Upper lobe of left lung (tissue), 6 donors: ENCODE results near the gene ACVRL1. TPM values are rescaled to one million over a fixed set of nuclear protein-coding genes. Genes with fewer than 3 reads are reported as not detected.

ENCODE experiments used
- ATAC-seq, 2 donors: fragments of 200-7000 bp; cut with Tn5 transposase; one replicate each; pipeline ENCODE4 v1.9.1; 2022; ENCODE audit warnings: mild to moderate bottlenecking in 2 of 2, moderate library complexity in 2 of 2; ENCODE audit not compliant: low FRiP score in 2 of 2
- DNase-seq, 2 donors: peaks; one replicate each; pipeline ENCODE4 v3.0.0-alpha.2; 2019 to 2020
- H3K27ac ChIP-seq, 4 donors: fragments of 200-600 bp; sonication (generic); one replicate each; pipeline ENCODE4 v1.5.1; 2016 to 2019
- H3K27me3 ChIP-seq, 4 donors: fragments of 200-600 bp; sonication (generic); one replicate each; pipeline ENCODE4 v1.5.1; 2017 to 2019
- H3K36me3 ChIP-seq, 4 donors: fragments of 200-600 bp; sonication (generic); one replicate each; pipeline ENCODE4 v1.5.1; 2016 to 2019
- H3K4me1 ChIP-seq, 4 donors: fragments of 200-600 bp; sonication (generic); one replicate each; pipeline ENCODE4 v1.5.1; 2018 to 2019
- H3K4me3 ChIP-seq, 4 donors: fragments of 200-600 bp; sonication (generic); one replicate each; pipeline ENCODE4 v1.5.1; 2017 to 2019; ENCODE audit warnings: mild to moderate bottlenecking in 2 of 4, moderate library complexity in 1 of 4
- H3K9me3 ChIP-seq, 4 donors: fragments of 200-600 bp; sonication (generic); one replicate each; pipeline ENCODE4 v1.5.1; 2018 to 2019
- CTCF ChIP-seq, 6 experiments: fragments of 450-650 bp in 4 of 6; fragments of 200-600 bp in 2 of 6; sonication (generic) in 2 of 6; IDR thresholded peaks; one replicate each; pipeline ENCODE4 v1.5.1; 2016 to 2019; ENCODE audit warnings: antibody characterized with exemption in 6 of 6
- EP300 ChIP-seq, 4 donors: sonication (generic); formaldehyde crosslinking; IDR thresholded peaks; one replicate each; pipeline ENCODE4 v1.5.1; 2017; ENCODE audit warnings: antibody characterized with exemption in 4 of 4, control low read depth in 2 of 4
- POLR2A ChIP-seq, 4 donors: fragments of 450-650 bp; IDR thresholded peaks; one replicate each; pipeline ENCODE4 v1.5.1; 2016 to 2017; ENCODE audit warnings: antibody characterized with exemption in 4 of 4, mild to moderate bottlenecking in 2 of 4
- POLR2AphosphoS5 ChIP-seq, 2 donors: sonication (generic); formaldehyde crosslinking; IDR thresholded peaks; one replicate each; pipeline ENCODE4 v1.5.1; 2017; ENCODE audit warnings: antibody characterized with exemption in 2 of 2
- WGBS, 2 donors: methylation state at CpG; one replicate each; pipeline ENCODE4 v1.1.5; 2017 to 2018; 5-methylcytosine and 5-hydroxymethylcytosine counted together
- total RNA-seq, 6 donors: library from RNA; depleted of rRNA in 4 of 6; stranded (reverse); fragments of >200 nt in 4 of 6; gene quantifications; one replicate each; pipeline versions ENCODE4 v1.1.0 to v1.2.1, GENCODE V29; 2016 to 2021
- donor health status: DM: no; HTN: no; CAD: no; lungs with moderate emphysema.
- donor health status: DM: no; HTN: yes; CAD: no; lungs with severe emphysema.

ACVRL1 gene
- total RNA-seq, 6 donors from 2014 or later = 62.9 to 265 (median 180) TPM

DNA sequence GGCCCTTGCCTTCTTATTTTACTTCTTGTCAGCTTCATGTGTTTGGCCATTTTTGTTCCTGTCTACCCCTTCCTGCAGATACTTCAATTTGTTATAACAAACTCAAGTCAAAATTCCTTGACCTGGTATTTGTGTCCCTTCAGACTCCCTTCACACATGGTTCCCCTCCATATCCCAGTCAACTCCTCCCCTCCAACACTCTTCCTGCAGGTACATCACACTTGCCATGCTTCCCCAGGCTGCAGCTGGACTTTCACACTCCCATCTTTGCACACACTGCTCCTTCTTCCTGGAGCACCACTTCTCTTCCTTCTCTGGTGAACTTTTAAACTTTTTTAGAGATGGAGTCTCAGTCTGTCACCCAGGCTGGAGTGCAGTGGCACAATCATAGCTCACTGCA lies 39.9 kb upstream of the ACVRL1 start:
- TF ChIP-seq CTCF (IDR thresholded peaks at IDR 0.05) (no peak), EP300 (IDR thresholded peaks at IDR 0.05) (no peak), POLR2AphosphoS5 (IDR thresholded peaks at IDR 0.05) (no peak), POLR2A (IDR thresholded peaks at IDR 0.05) (no peak)
- H3K4me1 ChIP-seq = peaks cover 26 to 45% (median 35%) of the 10 kb centered on the region in 4 donors
- no peak overlapping the region for H3K27ac ChIP-seq
- no peak overlapping the region for H3K4me3 ChIP-seq
- no peaks in the 10 kb centered on the region for H3K36me3 ChIP-seq
- H3K27me3 ChIP-seq = peaks cover 0 to 29% (median 13%) of the 10 kb centered on the region in 4 donors
- H3K9me3 ChIP-seq = no peaks in the 10 kb centered on the region
- ATAC-seq = no peak
- DNase-seq = no peak

- no peaks in the 10 kb centered on the region for H3K36me3 ChIP-seq
- 92 to 93% methylated on average over 12 of the region's 12 CpGs for WGBS, 2 donors
- H3K27me3 ChIP-seq = peaks cover 0 to 29% (median 13%) of the 10 kb centered on the region in 4 donors
- TF ChIP-seq EP300 (IDR thresholded peaks at IDR 0.05) = no peak
- no peak for TF ChIP-seq POLR2AphosphoS5 (IDR thresholded peaks at IDR 0.05)
- no peak for TF ChIP-seq POLR2A (IDR thresholded peaks at IDR 0.05)
- no peak for TF ChIP-seq CTCF (IDR thresholded peaks at IDR 0.05)
- DNase-seq (peak in 1 of 2 donors; percentile 21), ATAC-seq (no peak)
- no peaks in the 10 kb centered on the region for H3K9me3 ChIP-seq
- H3K4me3 ChIP-seq = no peak overlapping the region
- no peak overlapping the region for H3K27ac ChIP-seq
- H3K4me1 ChIP-seq = peaks cover 26 to 45% (median 35%) of the 10 kb centered on the region in 4 donors
Measured at GRCh38 chr12:51867796-51868428, 39.4 kb upstream of the ACVRL1 start.

DNA sequence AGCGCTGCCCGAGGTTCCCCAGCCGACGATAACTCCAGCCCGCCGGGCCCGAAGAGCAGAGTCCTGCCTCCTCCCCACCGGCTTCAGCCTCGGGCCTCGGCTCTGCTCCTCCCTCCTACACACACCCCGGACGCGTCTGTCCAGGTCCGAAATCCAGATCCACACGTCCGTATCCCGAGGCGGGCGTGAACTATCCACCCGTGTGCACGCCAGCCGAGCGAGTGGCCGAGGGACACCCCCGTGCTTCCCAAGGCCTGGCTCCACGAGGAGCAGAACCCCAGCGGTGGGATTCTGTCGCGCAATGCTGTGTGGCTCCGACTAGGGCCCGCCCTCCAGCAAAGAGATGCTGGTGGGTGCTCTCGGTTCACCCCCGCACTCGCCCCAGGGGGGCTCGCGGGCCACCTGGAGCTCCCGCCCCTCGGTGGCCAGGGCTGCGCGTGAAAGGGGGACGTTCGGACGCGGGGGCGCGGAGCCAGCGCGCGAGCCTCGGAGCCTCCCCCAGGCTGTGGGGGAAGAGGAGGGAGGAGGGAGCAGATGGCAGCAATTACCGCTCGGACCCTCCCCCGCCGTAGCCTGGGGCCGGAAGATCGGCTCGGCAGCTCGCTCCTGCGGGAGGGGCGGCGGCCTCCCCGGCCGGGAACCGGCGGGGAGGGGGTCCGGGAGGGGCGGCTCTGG lies 38.3 kb upstream of the ACVRL1 start:
- peak overlapping the region in 1 of 4 donors; percentile 4 for H3K27ac ChIP-seq
- DNase-seq (peak in 1 of 2 donors; percentile 87), ATAC-seq (peak in 1 of 2 donors; percentile 25)
- H3K27me3 ChIP-seq = peaks cover 0 to 21% (median 10%) of the 10 kb centered on the region in 4 donors
- peak overlapping the region; percentile 2 to 44 (median 33) for H3K4me3 ChIP-seq
- H3K9me3 ChIP-seq = no peaks in the 10 kb centered on the region
- H3K4me1 ChIP-seq = peaks cover 19 to 35% (median 28%) of the 10 kb centered on the region in 4 donors
- no peaks in the 10 kb centered on the region for H3K36me3 ChIP-seq
- TF ChIP-seq EP300 (IDR thresholded peaks at IDR 0.05) (no peak), CTCF (IDR thresholded peaks at IDR 0.05) (no peak)
- WGBS, 2 donors = 9 to 22% methylated on average over 4 to 67 of the region's 67 CpGs

DNA sequence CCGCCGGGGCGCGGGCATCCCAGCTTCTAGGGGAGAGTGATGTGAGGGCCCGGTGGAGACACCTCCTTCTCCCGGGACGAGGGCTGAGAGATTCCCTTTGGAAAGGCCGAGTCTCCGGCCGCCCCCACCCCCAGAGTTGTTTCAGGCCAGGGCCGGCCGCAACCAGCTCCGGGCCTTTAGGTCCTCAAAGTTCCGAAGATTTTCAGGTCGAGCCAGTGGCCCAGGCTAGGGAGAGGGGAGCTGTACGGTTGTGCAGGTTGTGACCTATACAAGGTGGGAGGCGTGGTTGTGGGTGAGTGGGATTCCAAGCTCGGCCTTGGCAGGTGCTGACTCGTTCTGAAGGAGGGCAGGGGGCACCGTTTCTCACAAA lies 37.8 kb upstream of the ACVRL1 start:
- WGBS, 2 donors = 24 to 48% methylated on average over 13 to 20 of the region's 20 CpGs
- Histone ChIP-seq H3K4me1 (peaks cover 15 to 30% (median 23%) of the 10 kb centered on the region in 4 donors), H3K27ac (peak overlapping the region in 1 of 4 donors; percentile 4), H3K9me3 (no peaks in the 10 kb centered on the region), H3K36me3 (no peaks in the 10 kb centered on the region), H3K27me3 (peaks cover 0 to 17% (median 7%) of the 10 kb centered on the region in 4 donors), H3K4me3 (peak overlapping the region in 3 of 4 donors; percentile 31 to 44 (median 35))
- DNase-seq (no peak), ATAC-seq (peak in 1 of 2 donors; percentile 3)
- no peak for TF ChIP-seq POLR2AphosphoS5 (IDR thresholded peaks at IDR 0.05)
- no peak for TF ChIP-seq EP300 (IDR thresholded peaks at IDR 0.05)
- no peak for TF ChIP-seq CTCF (IDR thresholded peaks at IDR 0.05)
- no peak for TF ChIP-seq POLR2A (IDR thresholded peaks at IDR 0.05)
